Ishikawa (cell line): ENCODE data around the gene VPS16.

ENCODE experiments used
- CEBPB ChIP-seq: IDR thresholded peaks from 2 replicates; pipeline ENCODE4 v1.6.1; 2012
- CREB1 ChIP-seq: IDR thresholded peaks from 2 replicates; pipeline ENCODE4 v1.6.1; 2012; ENCODE audit warnings: low read depth
- EGR1 ChIP-seq: IDR thresholded peaks from 2 replicates; pipeline ENCODE4 v1.6.1; 2012
- EP300 ChIP-seq: IDR thresholded peaks from 2 replicates; pipeline ENCODE4 v1.6.1; 2012; ENCODE audit warnings: borderline replicate concordance
- FOXM1 ChIP-seq: IDR thresholded peaks from 2 replicates; pipeline ENCODE4 v1.6.1; 2012; ENCODE audit warnings: low read depth, borderline replicate concordance
- NFIC ChIP-seq: IDR thresholded peaks from 2 replicates; pipeline ENCODE4 v1.6.1; 2012
- RAD21 ChIP-seq: IDR thresholded peaks from 2 replicates; pipeline ENCODE4 v1.6.1; 2012; ENCODE audit warnings: low read depth
- TAF1 ChIP-seq: IDR thresholded peaks from 2 replicates; pipeline ENCODE4 v1.6.1; 2012; ENCODE audit warnings: low read depth, mild to moderate bottlenecking
- TCF12 ChIP-seq: IDR thresholded peaks from 2 replicates; pipeline ENCODE4 v1.6.1; 2012; ENCODE audit warnings: low read depth
- TEAD4 ChIP-seq: IDR thresholded peaks from 2 replicates; pipeline ENCODE4 v1.6.1; 2012
- YY1 ChIP-seq: IDR thresholded peaks from 2 replicates; pipeline ENCODE4 v1.6.1; 2012; ENCODE audit warnings: low read depth
- ZBTB7A ChIP-seq: IDR thresholded peaks from 2 replicates; pipeline ENCODE4 v1.6.1; 2012; ENCODE audit warnings: low read depth
- TF ChIP-seq, protein P1 (sequence below): IDR thresholded peaks from 2 replicates; pipeline ENCODE4 v1.6.1; 2012; ENCODE audit warnings: low read depth, mild to moderate bottlenecking
- TF ChIP-seq, protein P2 (sequence below): IDR thresholded peaks from 2 replicates; pipeline ENCODE4 v1.6.1; 2012
- TF ChIP-seq, protein P3 (sequence below): IDR thresholded peaks from 2 replicates; pipeline ENCODE4 v1.6.1; 2012

Gene VPS16

DNA sequence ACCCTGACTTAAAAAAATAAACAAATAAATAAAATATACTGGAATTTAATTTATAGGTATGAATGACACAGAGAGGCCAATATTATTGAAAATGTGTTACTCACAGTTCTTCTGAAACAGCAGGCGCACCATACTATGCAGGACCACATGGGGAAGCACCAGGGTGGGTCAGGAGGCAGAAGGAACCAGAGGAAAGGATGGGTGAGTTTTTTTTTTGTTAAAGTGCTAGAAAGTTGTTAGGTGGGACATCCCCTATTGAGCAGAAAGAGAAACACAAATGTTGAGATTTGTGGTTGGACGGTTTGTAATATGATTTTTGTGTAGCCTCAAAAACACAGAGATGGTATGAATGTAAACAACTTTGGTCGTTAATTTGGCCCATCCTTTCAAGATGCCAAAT lies 58.7 kb downstream of the VPS16 start:
- TF ChIP-seq RAD21 (no peak), NFIC (no peak), CEBPB (no peak), ZBTB7A (no peak), TEAD4 (no peak), YY1 (no peak), EP300 (no peak), TAF1 (no peak), FOXM1 (no peak), CREB1 (no peak), EGR1 (no peak), TCF12 (no peak)
- TF ChIP-seq, protein P1, sequence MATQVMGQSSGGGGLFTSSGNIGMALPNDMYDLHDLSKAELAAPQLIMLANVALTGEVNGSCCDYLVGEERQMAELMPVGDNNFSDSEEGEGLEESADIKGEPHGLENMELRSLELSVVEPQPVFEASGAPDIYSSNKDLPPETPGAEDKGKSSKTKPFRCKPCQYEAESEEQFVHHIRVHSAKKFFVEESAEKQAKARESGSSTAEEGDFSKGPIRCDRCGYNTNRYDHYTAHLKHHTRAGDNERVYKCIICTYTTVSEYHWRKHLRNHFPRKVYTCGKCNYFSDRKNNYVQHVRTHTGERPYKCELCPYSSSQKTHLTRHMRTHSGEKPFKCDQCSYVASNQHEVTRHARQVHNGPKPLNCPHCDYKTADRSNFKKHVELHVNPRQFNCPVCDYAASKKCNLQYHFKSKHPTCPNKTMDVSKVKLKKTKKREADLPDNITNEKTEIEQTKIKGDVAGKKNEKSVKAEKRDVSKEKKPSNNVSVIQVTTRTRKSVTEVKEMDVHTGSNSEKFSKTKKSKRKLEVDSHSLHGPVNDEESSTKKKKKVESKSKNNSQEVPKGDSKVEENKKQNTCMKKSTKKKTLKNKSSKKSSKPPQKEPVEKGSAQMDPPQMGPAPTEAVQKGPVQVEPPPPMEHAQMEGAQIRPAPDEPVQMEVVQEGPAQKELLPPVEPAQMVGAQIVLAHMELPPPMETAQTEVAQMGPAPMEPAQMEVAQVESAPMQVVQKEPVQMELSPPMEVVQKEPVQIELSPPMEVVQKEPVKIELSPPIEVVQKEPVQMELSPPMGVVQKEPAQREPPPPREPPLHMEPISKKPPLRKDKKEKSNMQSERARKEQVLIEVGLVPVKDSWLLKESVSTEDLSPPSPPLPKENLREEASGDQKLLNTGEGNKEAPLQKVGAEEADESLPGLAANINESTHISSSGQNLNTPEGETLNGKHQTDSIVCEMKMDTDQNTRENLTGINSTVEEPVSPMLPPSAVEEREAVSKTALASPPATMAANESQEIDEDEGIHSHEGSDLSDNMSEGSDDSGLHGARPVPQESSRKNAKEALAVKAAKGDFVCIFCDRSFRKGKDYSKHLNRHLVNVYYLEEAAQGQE, result no peak
- TF ChIP-seq, protein P2, sequence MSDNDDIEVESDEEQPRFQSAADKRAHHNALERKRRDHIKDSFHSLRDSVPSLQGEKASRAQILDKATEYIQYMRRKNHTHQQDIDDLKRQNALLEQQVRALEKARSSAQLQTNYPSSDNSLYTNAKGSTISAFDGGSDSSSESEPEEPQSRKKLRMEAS, result no peak
- TF ChIP-seq, protein P3, sequence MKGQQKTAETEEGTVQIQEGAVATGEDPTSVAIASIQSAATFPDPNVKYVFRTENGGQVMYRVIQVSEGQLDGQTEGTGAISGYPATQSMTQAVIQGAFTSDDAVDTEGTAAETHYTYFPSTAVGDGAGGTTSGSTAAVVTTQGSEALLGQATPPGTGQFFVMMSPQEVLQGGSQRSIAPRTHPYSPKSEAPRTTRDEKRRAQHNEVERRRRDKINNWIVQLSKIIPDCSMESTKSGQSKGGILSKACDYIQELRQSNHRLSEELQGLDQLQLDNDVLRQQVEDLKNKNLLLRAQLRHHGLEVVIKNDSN, result no peak

DNA sequence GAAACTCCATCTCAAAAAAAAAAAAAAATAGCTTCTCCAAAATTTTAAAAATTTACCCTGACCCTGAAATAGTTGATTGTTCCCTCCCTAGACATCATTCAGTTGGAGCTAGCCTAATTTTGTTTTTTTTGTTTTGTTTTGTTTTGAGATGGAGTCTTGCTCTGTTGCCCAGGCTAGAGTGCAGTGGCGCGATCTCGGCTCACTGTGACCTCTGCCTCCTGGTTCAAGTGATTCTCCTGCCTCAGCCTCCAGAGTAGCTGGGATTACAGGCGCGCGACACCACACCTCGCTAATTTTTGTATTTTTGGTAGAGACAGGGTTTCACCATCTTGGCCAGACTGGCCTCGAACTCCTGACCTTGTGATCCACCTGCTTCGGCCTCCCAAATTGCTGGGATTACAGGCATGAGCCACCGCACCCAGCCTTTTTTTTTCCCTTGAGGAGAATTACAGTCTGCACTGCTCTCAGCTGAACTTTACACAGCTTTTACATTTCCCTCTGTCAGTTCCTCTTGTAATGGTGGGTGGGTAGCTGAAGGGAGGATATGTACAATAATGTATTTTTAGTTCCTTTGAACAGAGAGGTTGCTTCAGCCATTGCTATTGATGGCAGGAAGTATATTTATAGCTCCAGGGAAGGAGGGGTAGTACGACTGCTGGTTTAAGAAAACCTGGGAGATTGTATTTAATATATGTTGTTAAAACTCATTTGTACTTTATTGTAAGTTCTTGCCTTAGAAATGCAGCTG lies 60.5 kb downstream of the VPS16 start:
- TF ChIP-seq, protein P3, result no peak
- TF ChIP-seq FOXM1 (no peak), NFIC (no peak), TAF1 (no peak), YY1 (no peak), ZBTB7A (no peak), EP300 (no peak), CEBPB (no peak), CREB1 (no peak), TCF12 (no peak), RAD21 (no peak), EGR1 (no peak), TEAD4 (no peak)
- TF ChIP-seq, protein P1, result no peak
- TF ChIP-seq, protein P2, result no peak

DNA sequence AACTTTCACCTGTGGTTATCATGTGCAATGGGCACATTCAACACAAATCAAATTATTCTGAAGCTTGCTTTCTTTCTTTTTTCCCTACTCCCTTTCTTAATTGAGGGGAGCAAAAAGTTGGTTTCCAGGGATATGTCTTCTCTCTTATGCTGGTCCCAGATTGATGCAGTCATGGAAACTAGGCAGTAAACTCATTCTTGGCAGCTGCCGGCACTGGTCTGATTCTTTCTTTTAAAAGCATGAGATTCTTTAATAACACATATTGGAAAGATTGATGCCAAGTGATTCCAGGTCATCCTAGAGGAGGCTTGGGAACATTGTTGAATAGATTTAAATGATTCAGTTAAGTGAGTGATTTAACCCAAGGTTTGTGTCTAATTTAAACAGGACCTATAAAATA lies 61.7 kb downstream of the VPS16 start:
- TF ChIP-seq TAF1, result no peak
- no peak for TF ChIP-seq TEAD4
- TF ChIP-seq, protein P1, result no peak
- TF ChIP-seq EGR1, result no peak
- TF ChIP-seq, protein P3, result no peak
- TF ChIP-seq ZBTB7A, result no peak
- TF ChIP-seq YY1, result no peak

DNA sequence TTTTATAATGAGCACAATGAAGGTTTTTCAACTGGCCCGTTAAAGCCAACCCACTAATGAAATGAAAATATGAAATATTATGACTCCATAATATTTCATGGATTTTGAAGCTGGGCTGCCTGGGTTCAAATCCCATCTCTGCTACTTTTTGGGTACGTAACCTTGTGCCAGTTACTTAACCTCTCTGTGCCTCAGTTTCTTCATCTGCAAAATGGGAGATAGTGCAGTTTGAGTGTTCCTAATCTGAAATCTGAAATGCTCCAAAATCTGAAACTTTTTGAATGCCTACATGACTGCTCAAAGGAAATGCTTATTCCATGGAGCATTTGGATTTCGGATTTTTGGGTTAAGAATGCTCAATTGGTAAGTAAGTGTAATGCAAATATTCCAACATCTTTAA lies 62.3 kb downstream of the VPS16 start:
- TF ChIP-seq EGR1 (no peak), ZBTB7A (no peak), YY1 (no peak), CREB1 (no peak), FOXM1 (no peak), RAD21 (no peak), TAF1 (no peak)
- TF ChIP-seq, protein P3, result no peak
